ENCODE measurements around the gene COX5A. TPM values are rescaled to one million over a fixed set of nuclear protein-coding genes. Genes with fewer than 3 reads are reported as not detected.
"Not testable (repeated sequence)": the region's sequence is repeated elsewhere in the genome, so short reads cannot be mapped to it uniquely, and the experiment has no call there.

The COX5A gene
- total RNA-seq, 1 donor: 33.7 TPM

GRCh38 chr15:74903676-74904075, 34.2 kb downstream of the COX5A start:
- TF ChIP-seq, protein P1, sequence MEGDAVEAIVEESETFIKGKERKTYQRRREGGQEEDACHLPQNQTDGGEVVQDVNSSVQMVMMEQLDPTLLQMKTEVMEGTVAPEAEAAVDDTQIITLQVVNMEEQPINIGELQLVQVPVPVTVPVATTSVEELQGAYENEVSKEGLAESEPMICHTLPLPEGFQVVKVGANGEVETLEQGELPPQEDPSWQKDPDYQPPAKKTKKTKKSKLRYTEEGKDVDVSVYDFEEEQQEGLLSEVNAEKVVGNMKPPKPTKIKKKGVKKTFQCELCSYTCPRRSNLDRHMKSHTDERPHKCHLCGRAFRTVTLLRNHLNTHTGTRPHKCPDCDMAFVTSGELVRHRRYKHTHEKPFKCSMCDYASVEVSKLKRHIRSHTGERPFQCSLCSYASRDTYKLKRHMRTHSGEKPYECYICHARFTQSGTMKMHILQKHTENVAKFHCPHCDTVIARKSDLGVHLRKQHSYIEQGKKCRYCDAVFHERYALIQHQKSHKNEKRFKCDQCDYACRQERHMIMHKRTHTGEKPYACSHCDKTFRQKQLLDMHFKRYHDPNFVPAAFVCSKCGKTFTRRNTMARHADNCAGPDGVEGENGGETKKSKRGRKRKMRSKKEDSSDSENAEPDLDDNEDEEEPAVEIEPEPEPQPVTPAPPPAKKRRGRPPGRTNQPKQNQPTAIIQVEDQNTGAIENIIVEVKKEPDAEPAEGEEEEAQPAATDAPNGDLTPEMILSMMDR (IDR thresholded peaks at IDR 0.05; ENCODE audit: insufficient read depth, low read depth, low read length): no peak
- no peak for DNase-seq (ENCODE audit: low read depth)
- H3K4me3 ChIP-seq (ENCODE audit: low read depth, low read length): no peak overlapping the region

DNA sequence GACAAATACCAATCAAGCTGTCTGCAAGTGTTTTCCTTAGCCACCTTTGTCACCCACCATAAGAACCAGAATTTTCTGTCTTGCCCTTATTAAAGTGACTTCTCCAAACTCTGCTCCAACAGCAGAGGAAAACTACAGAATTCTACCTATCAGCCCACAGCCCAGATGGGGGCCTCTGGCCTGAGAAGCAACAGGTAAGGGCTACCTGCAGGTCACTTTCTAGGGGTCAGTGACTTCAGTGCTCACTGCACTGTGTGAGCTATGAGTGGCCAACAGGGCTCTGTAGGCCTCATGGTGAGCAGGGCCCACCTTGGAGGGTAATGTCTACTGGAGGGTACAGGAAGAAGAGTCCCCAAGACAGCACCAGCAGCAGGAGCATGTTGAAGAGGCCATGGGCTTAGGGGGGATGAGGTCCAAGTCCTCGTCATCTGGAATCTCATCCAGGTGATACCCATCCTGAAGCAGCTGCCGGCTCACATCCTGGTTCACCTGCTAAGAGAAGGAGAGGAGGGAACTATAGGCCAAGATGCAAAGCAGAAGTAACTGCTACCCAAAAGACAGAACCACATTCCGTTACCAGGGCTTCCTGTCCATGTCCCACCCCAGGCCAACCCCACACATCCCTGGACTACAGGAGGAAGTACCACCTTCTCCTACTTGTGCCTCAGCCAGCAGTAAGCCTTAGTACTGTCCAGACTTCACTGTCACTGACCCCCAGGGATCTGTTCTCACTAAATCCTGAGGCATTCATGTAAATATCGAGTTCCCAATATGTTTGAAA, 35.4 kb downstream of the COX5A start:
- TF ChIP-seq, protein P1 (IDR thresholded peaks at IDR 0.05; ENCODE audit: insufficient read depth, low read depth, low read length): no peak

DNA sequence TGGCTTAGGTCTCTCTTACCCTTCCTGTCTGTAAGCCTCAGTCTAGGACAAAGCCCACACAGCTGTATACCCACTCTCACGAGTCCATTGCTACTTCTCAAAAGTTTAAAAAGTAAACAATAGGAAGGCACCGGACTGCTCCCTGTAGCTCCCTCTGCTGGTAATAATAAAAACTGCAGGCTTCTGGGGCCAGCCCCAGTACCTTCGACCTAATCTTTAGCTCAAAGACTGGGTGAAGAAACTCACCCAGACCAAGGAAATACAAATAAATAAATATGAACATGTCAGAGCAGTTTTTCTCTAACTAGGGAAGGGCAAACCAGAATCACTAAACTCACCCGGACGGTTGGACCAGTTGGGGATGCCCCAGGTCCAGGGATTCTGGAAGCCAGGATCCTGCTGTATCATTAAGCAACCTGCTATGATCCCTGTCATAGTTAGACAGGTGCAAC, 36.2 kb downstream of the COX5A start:
- TF ChIP-seq, protein P1 (IDR thresholded peaks at IDR 0.05; ENCODE audit: insufficient read depth, low read depth, low read length): peak; percentile 83
- DNase-seq (ENCODE audit: low read depth): peak; percentile 64
- H3K4me3 ChIP-seq (ENCODE audit: low read depth, low read length): no peak overlapping the region

More for the DNA sequence above, 35.4 kb downstream of the COX5A start:
- DNase-seq (ENCODE audit: low read depth): no peak
- H3K4me3 ChIP-seq (ENCODE audit: low read depth, low read length): no peak overlapping the region

DNA sequence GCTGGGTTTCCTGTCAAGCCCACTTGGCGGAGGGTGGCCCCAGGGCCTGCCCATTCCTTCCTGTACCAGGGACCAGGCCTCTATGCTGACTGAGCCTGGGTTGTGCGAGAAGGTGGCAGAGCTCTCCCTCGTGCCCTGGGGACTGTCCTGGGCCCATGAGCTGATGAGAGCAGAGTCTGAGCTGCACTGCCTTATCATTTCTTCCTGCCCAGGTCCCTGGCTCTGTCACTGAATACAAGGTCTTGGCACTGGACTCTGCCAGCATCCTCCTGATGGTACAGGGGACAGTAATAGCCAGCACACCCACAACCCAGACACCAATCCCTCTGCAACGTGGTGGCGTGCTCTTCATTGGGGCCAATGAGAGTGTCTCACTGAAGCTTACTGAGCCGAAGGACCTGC, 40.6 kb downstream of the COX5A start:
- DNase-seq (ENCODE audit: low read depth): no peak
- no peak overlapping the region for H3K4me3 ChIP-seq (ENCODE audit: low read depth, low read length)
- TF ChIP-seq, protein P1 (IDR thresholded peaks at IDR 0.05; ENCODE audit: insufficient read depth, low read depth, low read length): no peak

DNA sequence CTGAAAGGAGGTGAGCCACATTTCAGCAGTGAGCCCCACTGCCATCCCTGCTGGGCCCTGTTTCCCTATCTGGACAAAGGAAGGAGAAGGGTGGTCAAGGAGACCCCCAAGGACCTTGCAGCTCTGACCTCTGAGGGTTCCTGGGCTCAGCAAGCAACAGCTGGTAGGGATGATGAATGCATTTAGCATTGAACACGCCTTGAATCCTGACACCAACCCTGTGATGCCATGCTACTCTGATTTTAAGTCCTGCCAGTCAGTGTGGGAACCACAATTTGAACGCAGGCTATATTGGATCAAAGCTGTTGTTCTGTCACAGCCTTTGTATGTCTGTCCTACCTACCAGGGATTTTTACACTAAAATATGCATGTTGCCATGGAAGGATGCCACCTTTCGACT, 41.6 kb downstream of the COX5A start:
- TF ChIP-seq, protein P1 (IDR thresholded peaks at IDR 0.05; ENCODE audit: insufficient read depth, low read depth, low read length): no peak
- H3K4me3 ChIP-seq (ENCODE audit: low read depth, low read length): no peak overlapping the region
- DNase-seq (ENCODE audit: low read depth): no peak

GRCh38 chr15:74895830-74896229, 42.0 kb downstream of the COX5A start:
- TF ChIP-seq, protein P1 (IDR thresholded peaks at IDR 0.05; ENCODE audit: insufficient read depth, low read depth, low read length): no peak

GRCh38 chr15:74894383-74894782, 43.5 kb downstream of the COX5A start:
- H3K4me3 ChIP-seq (ENCODE audit: low read depth, low read length); DNase-seq (ENCODE audit: low read depth): not testable (repeated sequence)

More at GRCh38 chr15:74895830-74896229, 42.0 kb downstream of the COX5A start:
- no peak overlapping the region for H3K4me3 ChIP-seq (ENCODE audit: low read depth, low read length)
- no peak for DNase-seq (ENCODE audit: low read depth)

All from fibroblast of villous mesenchyme (primary cell).